Adrenal gland (tissue), 5 donors: ENCODE measurements around the gene DCUN1D2.
"Not testable (repeated sequence)": the region's sequence is repeated elsewhere in the genome, so short reads cannot be mapped to it uniquely, and the experiment has no call there.

ENCODE experiments used
- POLR2A ChIP-seq, 2 donors: fragments of 450-650 bp; IDR thresholded peaks; one replicate each; pipeline ENCODE4 v1.6.1; 2017; ENCODE audit warnings: antibody characterized with exemption in 2 of 2, mild to moderate bottlenecking in 2 of 2, moderate library complexity in 1 of 2
- TF ChIP-seq, protein P1 (sequence below), 6 experiments: fragments of 450-650 bp in 4 of 6; fragments of 200-600 bp in 2 of 6; sonication (generic) in 1 of 6; IDR thresholded peaks; 1 replicate in 5 of 6; 2 replicates in 1 of 6; pipeline versions ENCODE4 v1.5.1 to v1.8.0; 2016 to 2021; ENCODE audit warnings: antibody characterized with exemption in 6 of 6, mild to moderate bottlenecking in 2 of 6, moderate library complexity in 1 of 6
- donor health status: DM: no; HTN: no; CAD: no.

DNA sequence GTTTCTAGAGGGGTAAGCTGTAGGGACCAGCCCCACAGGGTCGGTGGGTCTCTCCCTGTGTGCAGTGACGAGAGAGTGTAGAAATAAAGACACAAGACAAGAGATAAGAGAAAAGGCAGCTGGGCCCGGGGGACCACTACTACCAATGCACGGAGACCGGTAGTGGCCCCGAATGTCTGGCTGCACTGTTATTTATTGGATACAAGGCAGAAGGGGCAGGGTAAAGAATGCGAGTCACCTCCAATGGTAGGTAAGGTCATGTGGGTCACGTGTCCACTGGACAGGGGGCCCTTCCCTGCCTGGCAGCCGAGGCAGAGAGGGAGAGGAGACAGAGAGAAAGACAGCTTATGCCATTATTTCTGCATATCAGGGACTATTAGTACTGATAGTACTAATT lies 40.2 kb downstream of the DCUN1D2 start:
- TF ChIP-seq, protein P1, sequence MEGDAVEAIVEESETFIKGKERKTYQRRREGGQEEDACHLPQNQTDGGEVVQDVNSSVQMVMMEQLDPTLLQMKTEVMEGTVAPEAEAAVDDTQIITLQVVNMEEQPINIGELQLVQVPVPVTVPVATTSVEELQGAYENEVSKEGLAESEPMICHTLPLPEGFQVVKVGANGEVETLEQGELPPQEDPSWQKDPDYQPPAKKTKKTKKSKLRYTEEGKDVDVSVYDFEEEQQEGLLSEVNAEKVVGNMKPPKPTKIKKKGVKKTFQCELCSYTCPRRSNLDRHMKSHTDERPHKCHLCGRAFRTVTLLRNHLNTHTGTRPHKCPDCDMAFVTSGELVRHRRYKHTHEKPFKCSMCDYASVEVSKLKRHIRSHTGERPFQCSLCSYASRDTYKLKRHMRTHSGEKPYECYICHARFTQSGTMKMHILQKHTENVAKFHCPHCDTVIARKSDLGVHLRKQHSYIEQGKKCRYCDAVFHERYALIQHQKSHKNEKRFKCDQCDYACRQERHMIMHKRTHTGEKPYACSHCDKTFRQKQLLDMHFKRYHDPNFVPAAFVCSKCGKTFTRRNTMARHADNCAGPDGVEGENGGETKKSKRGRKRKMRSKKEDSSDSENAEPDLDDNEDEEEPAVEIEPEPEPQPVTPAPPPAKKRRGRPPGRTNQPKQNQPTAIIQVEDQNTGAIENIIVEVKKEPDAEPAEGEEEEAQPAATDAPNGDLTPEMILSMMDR (IDR thresholded peaks at IDR 0.05), result not testable (repeated sequence)
- TF ChIP-seq POLR2A (IDR thresholded peaks at IDR 0.05), result not testable (repeated sequence)
